Measurements from ENCODE around the gene GRIK5.
"Not testable (repeated sequence)": the region's sequence is repeated elsewhere in the genome, so short reads cannot be mapped to it uniquely, and the experiment has no call there.

Gene GRIK5

GRCh38 chr19:42042455-42043170 is 27.4 kb downstream of the GRIK5 start:
- DNase-seq, result peak in 1 of 14 donors; percentile 93

- not testable (repeated sequence) for DNase-seq
These were observed 29.5 kb downstream of the GRIK5 start for GRCh38 chr19:42040491-42040890.

GRCh38 chr19:42040031-42040430 is 30.0 kb downstream of the GRIK5 start:
- no peak for DNase-seq

- peak in 2 of 14 donors; percentile 22 to 44 for DNase-seq
These were observed 31.3 kb downstream of the GRIK5 start for GRCh38 chr19:42038666-42039065.

GRCh38 chr19:42037649-42038048 is 32.4 kb downstream of the GRIK5 start:
- no peak for DNase-seq

- peak in 7 of 14 donors; percentile 3 to 41 (median 12) for DNase-seq
These were observed 35.2 kb downstream of the GRIK5 start for GRCh38 chr19:42034640-42035391.

GRCh38 chr19:42033413-42033812 is 36.6 kb downstream of the GRIK5 start:
- DNase-seq, result no peak

GRCh38 chr19:42032431-42032830 is 37.6 kb downstream of the GRIK5 start:
- DNase-seq, result no peak

- peak in 7 of 14 donors; percentile 4 to 78 (median 27) for DNase-seq
These were observed 39.2 kb downstream of the GRIK5 start for GRCh38 chr19:42030645-42031440.

- DNase-seq, result no peak
These were observed 41.4 kb downstream of the GRIK5 start for GRCh38 chr19:42028304-42029216.

GRCh38 chr19:42024622-42025111 is 45.3 kb downstream of the GRIK5 start:
- DNase-seq, result peak in 8 of 14 donors; percentile 7 to 93 (median 16)

- no peak for DNase-seq
These were observed 46.1 kb downstream of the GRIK5 start for GRCh38 chr19:42023943-42024260.

- DNase-seq, result no peak
These were observed 46.7 kb downstream of the GRIK5 start for GRCh38 chr19:42023121-42023942.

GRCh38 chr19:42022616-42023015 is 47.4 kb downstream of the GRIK5 start:
- DNase-seq, result no peak

GRCh38 chr19:42021185-42021584 is 48.8 kb downstream of the GRIK5 start:
- no peak for DNase-seq

GRCh38 chr19:42018503-42019193 is 51.4 kb downstream of the GRIK5 start:
- DNase-seq, result no peak

- DNase-seq, result no peak
These were observed 53.0 kb downstream of the GRIK5 start for GRCh38 chr19:42017040-42017439.

- not testable (repeated sequence) for DNase-seq
These were observed 57.3 kb downstream of the GRIK5 start for GRCh38 chr19:42012747-42013146.

GRCh38 chr19:42010245-42011126 is 59.5 kb downstream of the GRIK5 start:
- DNase-seq, result no peak

Measured in C1 segment of cervical spinal cord (tissue), 14 donors.